Measurements from ENCODE around the gene IGFBP1. TPM values are rescaled to one million over a fixed set of nuclear protein-coding genes. Genes with fewer than 3 reads are reported as not detected.

Gene IGFBP1
- total RNA-seq, 2 donors from 2014 or later: not detected

DNA sequence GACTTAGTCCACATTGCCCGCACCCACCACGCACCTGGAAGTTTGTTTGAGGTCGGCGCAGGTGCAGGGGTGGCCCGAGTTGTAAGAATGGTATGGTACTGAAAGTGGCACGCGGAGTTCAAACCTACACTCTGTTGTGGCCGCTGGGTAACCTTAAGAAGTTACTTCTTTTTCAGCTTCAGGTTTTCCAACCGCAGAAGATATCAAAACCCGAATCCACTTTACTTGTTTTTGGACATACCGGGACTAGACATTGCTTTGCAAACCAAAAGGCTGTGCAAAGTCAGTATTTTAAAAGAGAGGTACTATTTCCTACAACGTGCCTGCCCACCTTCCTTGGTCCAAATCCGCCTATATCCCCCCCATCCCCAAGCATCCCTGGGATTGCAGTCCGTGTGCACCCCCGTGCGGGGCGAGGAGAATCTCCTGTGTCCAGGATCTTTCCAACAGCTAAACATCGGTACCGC lies 31.7 kb downstream of the IGFBP1 start:
- TF ChIP-seq POLR2A (IDR thresholded peaks at IDR 0.05) (no peak), POLR2AphosphoS5 (IDR thresholded peaks at IDR 0.05) (no peak)
- TF ChIP-seq, protein P1, sequence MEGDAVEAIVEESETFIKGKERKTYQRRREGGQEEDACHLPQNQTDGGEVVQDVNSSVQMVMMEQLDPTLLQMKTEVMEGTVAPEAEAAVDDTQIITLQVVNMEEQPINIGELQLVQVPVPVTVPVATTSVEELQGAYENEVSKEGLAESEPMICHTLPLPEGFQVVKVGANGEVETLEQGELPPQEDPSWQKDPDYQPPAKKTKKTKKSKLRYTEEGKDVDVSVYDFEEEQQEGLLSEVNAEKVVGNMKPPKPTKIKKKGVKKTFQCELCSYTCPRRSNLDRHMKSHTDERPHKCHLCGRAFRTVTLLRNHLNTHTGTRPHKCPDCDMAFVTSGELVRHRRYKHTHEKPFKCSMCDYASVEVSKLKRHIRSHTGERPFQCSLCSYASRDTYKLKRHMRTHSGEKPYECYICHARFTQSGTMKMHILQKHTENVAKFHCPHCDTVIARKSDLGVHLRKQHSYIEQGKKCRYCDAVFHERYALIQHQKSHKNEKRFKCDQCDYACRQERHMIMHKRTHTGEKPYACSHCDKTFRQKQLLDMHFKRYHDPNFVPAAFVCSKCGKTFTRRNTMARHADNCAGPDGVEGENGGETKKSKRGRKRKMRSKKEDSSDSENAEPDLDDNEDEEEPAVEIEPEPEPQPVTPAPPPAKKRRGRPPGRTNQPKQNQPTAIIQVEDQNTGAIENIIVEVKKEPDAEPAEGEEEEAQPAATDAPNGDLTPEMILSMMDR (IDR thresholded peaks at IDR 0.05): no peak
- Histone ChIP-seq H3K27ac (no peak overlapping the region), H3K4me3 (peak overlapping the region; percentile 29 to 39), H3K4me1 (replicated peaks) (no peaks in the 10 kb centered on the region), H3K36me3 (no peaks in the 10 kb centered on the region), H3K9me3 (no peaks in the 10 kb centered on the region), H3K27me3 (replicated peaks; ENCODE audit: insufficient read depth) (no peaks in the 10 kb centered on the region)
- WGBS: 3% methylated on average over 19 of the region's 19 CpGs
- no peak for DNase-seq (ENCODE audit: low spot score)
- intact Hi-C loops (cut with DNase I): loop anchor here (2.0 to 10.0 kb wide), 7 partner anchors 432 to 1332 kb away; no protein-coding TSS in a partner anchor

DNA sequence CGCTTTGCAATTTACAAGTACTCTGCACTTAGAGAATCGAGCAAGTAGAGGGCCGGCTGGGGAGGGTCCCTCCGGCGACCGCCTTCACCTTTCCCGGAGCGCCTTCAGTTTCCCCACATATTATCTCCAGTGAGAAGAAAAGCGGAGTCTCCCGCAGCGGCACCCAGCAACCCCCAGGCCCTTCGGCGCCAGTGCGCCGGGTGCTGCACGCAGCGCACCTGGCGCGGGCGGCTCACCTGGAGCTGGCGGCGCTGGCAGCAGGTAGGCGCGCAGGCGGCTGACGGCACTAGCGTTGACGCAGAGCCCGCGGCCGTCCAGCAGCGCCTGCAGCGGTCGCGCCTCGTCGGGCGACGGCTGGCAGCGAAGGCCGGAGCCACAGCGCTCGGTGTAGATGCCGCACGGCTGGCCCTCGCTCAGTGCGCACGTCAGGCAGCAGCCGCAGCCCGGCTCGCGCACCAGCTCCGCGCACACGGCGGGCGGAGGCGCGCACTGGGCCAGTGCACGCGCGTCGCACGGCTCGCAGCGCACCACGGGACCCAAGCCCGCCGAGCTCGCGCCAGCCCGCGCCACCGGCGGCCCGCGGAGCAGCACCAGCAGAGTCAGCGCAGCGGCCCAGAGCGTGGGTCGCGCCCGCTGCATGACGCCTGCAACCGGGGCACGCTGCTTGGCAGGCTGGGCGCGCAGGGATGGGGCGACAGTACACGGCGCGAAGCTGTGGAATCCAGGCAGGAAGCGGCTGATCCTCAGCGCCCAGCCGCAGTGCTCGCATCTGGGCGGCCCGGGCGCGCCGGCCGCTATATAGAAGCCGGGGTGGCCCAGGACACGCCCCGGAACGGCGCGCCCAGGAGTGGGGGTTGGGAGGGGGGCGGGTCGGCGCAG lies 32.5 kb downstream of the IGFBP1 start, which contains the start of gene IGFBP3:
Gene IGFBP3 (minus strand): TSS at position 771 of the 879 bp plus-strand sequence. CDS start 132 bp downstream, at position 639.
- H3K27ac ChIP-seq: no peak within 1 kb of the TSS
- peak; percentile 36 for DNase-seq (ENCODE audit: low spot score)
- peak; percentile 44 for TF ChIP-seq POLR2A (IDR thresholded peaks at IDR 0.05)
- TF ChIP-seq, protein P1 (IDR thresholded peaks at IDR 0.05): peak in 1 of 4 experiments; percentile 19
- TF ChIP-seq POLR2AphosphoS5 (IDR thresholded peaks at IDR 0.05): no peak
- no peaks in the 10 kb centered on the region for H3K36me3 ChIP-seq
- no peaks in the 10 kb centered on the region for H3K27me3 ChIP-seq (replicated peaks; ENCODE audit: insufficient read depth)
- no peaks in the 10 kb centered on the region for H3K9me3 ChIP-seq
- peak within 1 kb of the TSS; percentile 29 to 39 for H3K4me3 ChIP-seq
- WGBS: under 1% methylated on average over 53 of the region's 111 CpGs
- no peaks in the 10 kb centered on the region for H3K4me1 ChIP-seq (replicated peaks)
- intact Hi-C loops (cut with DNase I): loop anchor here (5.0 to 10.0 kb wide), 5 partner anchors 432 to 1012 kb away; no protein-coding TSS in a partner anchor

DNA sequence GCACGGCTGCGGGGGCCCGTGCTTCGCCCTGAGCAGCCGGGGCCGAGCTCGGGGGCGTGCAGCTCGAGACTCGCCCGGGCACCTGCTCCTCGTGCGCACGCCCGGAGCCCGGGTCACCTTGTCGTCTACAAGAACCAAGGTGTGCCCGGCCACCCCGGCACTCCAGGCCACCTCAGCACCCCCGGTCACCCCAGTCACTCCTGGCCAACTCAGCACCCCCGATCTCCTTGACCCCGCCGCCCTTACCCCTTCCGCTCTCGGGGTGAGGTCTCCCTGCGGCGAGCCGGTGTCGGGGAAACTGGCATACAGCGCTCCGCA lies 33.1 kb downstream of the IGFBP1 start:
- intact Hi-C loops (cut with DNase I): loop anchor here (5.0 to 10.0 kb wide), 5 partner anchors 431 to 1011 kb away; no protein-coding TSS in a partner anchor
- Histone ChIP-seq H3K9me3 (no peaks in the 10 kb centered on the region), H3K27ac (no peak overlapping the region), H3K4me1 (replicated peaks) (no peaks in the 10 kb centered on the region), H3K27me3 (replicated peaks; ENCODE audit: insufficient read depth) (no peaks in the 10 kb centered on the region), H3K4me3 (peak overlapping the region; percentile 29 to 39), H3K36me3 (no peaks in the 10 kb centered on the region)
- DNase-seq (ENCODE audit: low spot score): no peak
- 3% methylated on average over 29 of the region's 31 CpGs for WGBS
- no peak for TF ChIP-seq POLR2A (IDR thresholded peaks at IDR 0.05)
- TF ChIP-seq, protein P1 (IDR thresholded peaks at IDR 0.05): no peak
- no peak for TF ChIP-seq POLR2AphosphoS5 (IDR thresholded peaks at IDR 0.05)

DNA sequence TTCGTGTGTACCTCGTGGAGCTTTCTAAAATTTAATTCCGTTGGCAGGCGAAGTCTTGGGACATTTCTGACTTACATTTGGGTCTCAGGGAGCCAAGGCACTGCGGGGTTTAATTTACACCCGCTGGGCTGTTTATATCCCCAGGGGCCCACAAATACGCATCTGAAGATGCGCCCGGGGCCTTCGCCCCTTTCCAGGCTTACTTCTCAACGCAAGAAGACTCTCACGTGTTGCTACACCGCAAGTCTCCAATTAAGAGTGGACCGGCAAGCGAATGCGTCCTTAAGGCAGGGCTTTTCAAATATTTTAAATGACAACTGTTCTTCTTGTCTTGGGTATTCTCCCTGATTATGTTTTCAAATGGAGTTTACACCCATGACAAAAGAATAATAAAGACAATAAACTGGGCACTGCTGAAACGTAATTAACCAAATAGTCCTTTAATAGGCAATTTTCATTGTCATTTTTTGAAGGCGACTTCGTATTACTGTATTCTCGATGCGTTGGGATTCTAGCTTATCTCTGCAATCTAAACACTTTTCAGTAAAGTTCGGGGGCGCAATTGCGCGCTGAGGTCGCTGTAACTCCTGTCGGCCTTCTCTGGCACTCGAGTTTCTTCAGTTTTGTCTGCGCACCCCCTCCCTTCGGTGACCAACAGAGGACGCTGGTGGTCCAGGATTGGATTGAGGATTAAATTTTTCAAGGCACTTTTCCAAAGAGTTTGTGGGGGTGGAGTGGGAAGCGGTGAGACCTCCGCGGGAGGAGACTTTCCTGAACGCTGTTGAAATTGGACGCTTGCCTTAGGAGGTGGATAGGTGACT lies 33.6 kb downstream of the IGFBP1 start:
- 7% methylated on average over 36 of the region's 36 CpGs for WGBS
- TF ChIP-seq, protein P1 (IDR thresholded peaks at IDR 0.05): peak; percentile 34 to 83 (median 54)
- no peak for TF ChIP-seq POLR2A (IDR thresholded peaks at IDR 0.05)
- TF ChIP-seq POLR2AphosphoS5 (IDR thresholded peaks at IDR 0.05): peak; percentile 28
- Histone ChIP-seq H3K4me1 (replicated peaks) (no peaks in the 10 kb centered on the region), H3K4me3 (peak overlapping the region; percentile 29 to 39), H3K27ac (no peak overlapping the region), H3K9me3 (no peaks in the 10 kb centered on the region), H3K36me3 (no peaks in the 10 kb centered on the region), H3K27me3 (replicated peaks; ENCODE audit: insufficient read depth) (no peaks in the 10 kb centered on the region)
- peak; percentile 11 for DNase-seq (ENCODE audit: low spot score)
- intact Hi-C loops (cut with DNase I): loop anchor here (2.0 to 10.0 kb wide), 6 partner anchors 430 to 1167 kb away; no protein-coding TSS in a partner anchor

Data from prostate gland (tissue), 2 donors.